Thymus (tissue), 11 donors: ENCODE results near the gene LRP4. TPM values are rescaled to one million over a fixed set of nuclear protein-coding genes. Genes with fewer than 3 reads are reported as not detected.
"Not testable (repeated sequence)": the region's sequence is repeated elsewhere in the genome, so short reads cannot be mapped to it uniquely, and the experiment has no call there.

Experiments used
- DNase-seq, 9 donors: peaks; one replicate each; pipeline ENCODE4 v3.0.0-alpha.2; 2013; ENCODE audit warnings: low spot score in 9 of 9, low read depth in 6 of 9, missing footprints in 1 of 9
- H3K27ac ChIP-seq, 2 donors: one replicate each; pipeline ENCODE4 v1.5.1; 2013; ENCODE audit warnings: control low read depth in 1 of 2, low read depth in 1 of 2, low read length in 1 of 2, mild to moderate bottlenecking in 1 of 2, moderate library complexity in 1 of 2
- H3K27me3 ChIP-seq, 2 donors: one replicate each; pipeline ENCODE4 v1.5.1; 2013; ENCODE audit warnings: low read length in 1 of 2; ENCODE audit not compliant: control insufficient read depth in 2 of 2, insufficient read depth in 1 of 2
- H3K36me3 ChIP-seq, 2 donors: one replicate each; pipeline ENCODE4 v1.5.1; 2013; ENCODE audit warnings: low read length in 1 of 2, mild to moderate bottlenecking in 1 of 2, moderate library complexity in 1 of 2; ENCODE audit not compliant: control insufficient read depth in 2 of 2, insufficient read depth in 2 of 2
- H3K4me1 ChIP-seq, 2 donors: one replicate each; pipeline ENCODE4 v1.5.1; 2013; ENCODE audit warnings: low read length in 2 of 2; ENCODE audit not compliant: control insufficient read depth in 2 of 2, insufficient read depth in 2 of 2
- H3K4me3 ChIP-seq, 2 donors: one replicate each; pipeline ENCODE4 v1.5.1; 2013; ENCODE audit warnings: low read length in 2 of 2, control low read depth in 1 of 2, mild to moderate bottlenecking in 1 of 2
- H3K9me3 ChIP-seq, 2 donors: one replicate each; pipeline ENCODE4 v1.5.1; 2013; ENCODE audit warnings: low read length in 1 of 2, mild to moderate bottlenecking in 1 of 2; ENCODE audit not compliant: control insufficient read depth in 2 of 2, insufficient read depth in 1 of 2
- WGBS: extraction: QIAGEN DNeasy Blood & Tissue Kit; methylation state at CpG from one replicate; pipeline ENCODE4 v1.1.7; 2013; 5-methylcytosine and 5-hydroxymethylcytosine counted together
- polyA plus RNA-seq: library from polyadenylated mRNA; stranded (reverse); fragments of 200-250 nt; gene quantifications from one replicate; pipeline ENCODE4 v1.2.3, GENCODE V29; 2013
- total RNA-seq: library from RNA; stranded (reverse); fragments of 120-200 nt; gene quantifications from one replicate; pipeline ENCODE4 v1.2.4, GENCODE V29; 2013
- donor health status: healthy.

The LRP4 gene
- total and polyA plus RNA-seq, 2 donors, result 1.8 to 5.2 TPM

DNA sequence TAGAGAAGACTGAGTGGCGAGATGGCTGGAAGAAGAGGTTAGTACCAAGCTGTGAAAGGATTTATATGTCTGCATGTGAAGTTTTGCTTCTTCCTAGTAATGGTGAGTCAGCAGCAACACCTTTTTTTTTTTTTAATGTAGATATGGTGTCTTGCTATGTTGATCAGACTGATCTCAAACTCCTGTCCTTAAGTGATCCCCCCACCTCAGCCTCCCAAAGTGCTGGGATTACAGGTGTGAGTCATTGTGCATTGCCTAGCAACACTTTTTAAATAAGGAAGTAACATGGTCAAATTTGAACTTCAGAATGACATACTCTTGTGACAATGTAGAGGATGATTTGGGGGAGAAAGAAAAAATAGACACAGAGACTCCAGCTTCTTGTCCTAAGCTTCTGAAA lies 11.7 kb upstream of the LRP4 start:
- DNase-seq, result no peak
- Histone ChIP-seq H3K9me3 (no peaks in the 10 kb centered on the region), H3K36me3 (no peaks in the 10 kb centered on the region), H3K27ac (no peak overlapping the region), H3K27me3 (no peaks in the 10 kb centered on the region), H3K4me1 (no peaks in the 10 kb centered on the region), H3K4me3 (no peak overlapping the region)
- WGBS, result 90% methylated on average over 1 of the region's 1 CpG

DNA sequence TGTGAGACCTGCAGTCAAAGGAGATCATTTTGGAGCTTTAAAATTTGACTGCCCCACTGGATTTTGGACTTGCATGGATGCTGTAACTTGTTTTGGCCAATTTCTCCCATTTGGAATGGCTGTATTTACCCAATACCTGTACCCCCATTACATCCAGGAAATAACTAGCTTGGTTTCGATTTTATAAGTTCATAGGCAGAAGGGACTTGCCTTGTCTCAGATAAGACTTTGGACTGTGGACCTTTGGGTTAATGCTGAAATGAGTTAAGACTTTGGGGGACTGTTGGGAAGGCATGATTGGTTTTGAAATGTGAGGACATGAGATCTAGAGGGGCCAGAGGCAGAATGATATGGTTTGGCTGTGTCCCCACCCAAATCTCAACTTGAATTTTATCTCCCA lies 10.4 kb upstream of the LRP4 start:
- H3K9me3 ChIP-seq, H3K4me3 ChIP-seq, DNase-seq, H3K27ac ChIP-seq, H3K4me1 ChIP-seq, H3K27me3 ChIP-seq, H3K36me3 ChIP-seq: not testable (repeated sequence)
- 92% methylated on average over 1 of the region's 1 CpG for WGBS

- H3K9me3 ChIP-seq, H3K27me3 ChIP-seq, H3K36me3 ChIP-seq, H3K4me1 ChIP-seq, H3K27ac ChIP-seq, DNase-seq, H3K4me3 ChIP-seq: not testable (repeated sequence)
- WGBS, result 89% methylated on average over 4 of the region's 4 CpGs
Observed at GRCh38 chr11:46927928-46928327, 9.6 kb upstream of the LRP4 start.

DNA sequence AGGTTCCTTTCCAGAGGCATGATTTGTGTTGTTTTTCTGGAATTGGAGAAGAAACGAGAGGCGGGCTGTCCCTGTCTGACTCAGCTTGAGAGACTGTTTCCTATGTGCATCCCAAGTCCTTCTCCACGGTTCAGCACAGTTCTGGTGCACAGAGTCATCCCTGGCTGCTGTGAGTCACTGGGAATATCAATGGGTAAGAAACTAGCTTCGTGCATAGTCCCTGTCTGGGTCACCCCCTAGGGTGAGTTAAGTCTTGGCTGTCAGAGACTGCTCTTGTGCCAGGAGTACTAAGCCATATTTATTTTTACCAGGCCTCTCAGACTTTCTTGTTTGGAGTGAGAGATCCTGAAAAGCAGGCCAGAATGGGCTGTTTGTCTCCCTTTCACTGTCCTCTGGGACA lies 2.4 kb upstream of the LRP4 start:
- DNase-seq, result no peak
- WGBS, result 91% methylated on average over 4 of the region's 4 CpGs
- no peak overlapping the region for H3K27ac ChIP-seq
- peaks cover 0 to 3% of the 10 kb centered on the region in 2 donors for H3K9me3 ChIP-seq
- no peaks in the 10 kb centered on the region for H3K36me3 ChIP-seq
- H3K4me3 ChIP-seq, result no peak overlapping the region
- H3K27me3 ChIP-seq, result peaks cover 39% of the 10 kb centered on the region in 2 donors
- peaks cover 8 to 27% of the 10 kb centered on the region in 2 donors for H3K4me1 ChIP-seq

- no peak for DNase-seq
- Histone ChIP-seq H3K9me3 (peaks cover 0 to 3% of the 10 kb centered on the region in 2 donors), H3K36me3 (no peaks in the 10 kb centered on the region), H3K27ac (no peak overlapping the region), H3K4me3 (peak overlapping the region in 1 of 2 donors; percentile 60), H3K4me1 (peaks cover 8 to 32% of the 10 kb centered on the region in 2 donors), H3K27me3 (peaks cover 50 to 57% of the 10 kb centered on the region in 2 donors)
- WGBS, result 28% methylated on average over 17 of the region's 17 CpGs
Observed at GRCh38 chr11:46918788-46919513, 601 bp upstream of the LRP4 start.

DNA sequence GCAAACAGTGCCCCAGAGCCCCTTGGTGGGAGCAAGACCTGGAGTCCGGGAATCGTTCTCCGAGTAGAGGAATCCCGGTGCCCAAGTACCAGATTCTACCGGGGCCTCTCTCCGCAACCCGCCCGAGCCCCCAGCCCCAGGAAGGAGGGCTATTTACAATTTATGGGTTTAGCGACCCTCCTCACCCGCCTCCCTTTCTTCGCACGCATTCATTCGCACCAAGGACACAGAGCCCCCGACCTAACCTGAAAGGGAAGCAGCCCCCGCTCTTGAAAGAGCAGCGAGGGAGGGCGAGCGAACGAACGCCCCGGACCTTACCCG lies 628 bp downstream of the LRP4 start:
- Histone ChIP-seq H3K36me3 (no peaks in the 10 kb centered on the region), H3K4me3 (peak overlapping the region; percentile 23 to 60), H3K9me3 (peaks cover 0 to 3% of the 10 kb centered on the region in 2 donors), H3K27ac (peak overlapping the region in 1 of 2 donors; percentile 31), H3K4me1 (peaks cover 8 to 40% of the 10 kb centered on the region in 2 donors), H3K27me3 (peaks cover 54 to 69% of the 10 kb centered on the region in 2 donors)
- DNase-seq, result no peak
- WGBS, result 4% methylated on average over 22 of the region's 22 CpGs

DNA sequence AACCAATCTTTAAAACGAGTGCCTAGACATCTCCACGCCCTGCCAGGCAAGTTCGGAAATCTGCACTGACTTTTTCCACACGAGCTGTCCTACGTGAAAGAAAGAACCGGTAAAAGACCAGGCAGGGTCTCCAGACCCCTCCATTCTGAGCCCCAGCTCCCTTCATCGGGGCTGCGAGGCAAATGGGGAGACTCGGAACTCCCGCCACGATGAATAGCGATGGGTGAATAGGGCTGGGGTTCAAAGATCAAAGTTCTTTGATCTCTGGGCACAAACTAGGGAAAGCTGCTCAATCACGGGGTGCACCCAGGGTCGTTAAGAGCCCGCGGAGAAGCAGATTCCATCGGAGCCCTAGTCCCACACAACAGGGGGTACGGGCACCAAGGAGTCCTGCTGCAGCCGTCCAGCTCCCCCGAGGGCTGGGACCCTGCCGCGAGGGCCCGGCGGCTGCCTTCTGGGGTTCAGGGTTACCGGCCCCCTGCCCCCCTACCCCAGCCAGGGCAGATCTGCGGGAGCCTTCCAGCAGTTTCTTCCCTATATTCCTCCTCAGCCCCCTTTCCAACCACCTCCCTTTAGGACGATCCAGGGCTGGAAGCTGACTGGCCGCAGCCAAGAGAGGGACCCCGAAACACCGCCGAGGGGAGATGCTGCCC lies 1.1 kb downstream of the LRP4 start:
- peaks cover 54 to 74% of the 10 kb centered on the region in 2 donors for H3K27me3 ChIP-seq
- peak overlapping the region; percentile 23 to 60 for H3K4me3 ChIP-seq
- H3K36me3 ChIP-seq, result no peaks in the 10 kb centered on the region
- peak overlapping the region; percentile 40 to 41 for H3K27ac ChIP-seq
- no peak for DNase-seq
- peaks cover 8 to 45% of the 10 kb centered on the region in 2 donors for H3K4me1 ChIP-seq
- H3K9me3 ChIP-seq, result peaks cover 0 to 3% of the 10 kb centered on the region in 2 donors
- WGBS, result 2% methylated on average over 31 of the region's 31 CpGs

GRCh38 chr11:46916286-46917108 lies 1.9 kb downstream of the LRP4 start:
- peaks cover 8 to 45% of the 10 kb centered on the region in 2 donors for H3K4me1 ChIP-seq
- peak in 1 of 9 donors; percentile 43 for DNase-seq
- H3K27me3 ChIP-seq, result peaks cover 54 to 80% of the 10 kb centered on the region in 2 donors
- H3K36me3 ChIP-seq, result no peaks in the 10 kb centered on the region
- peak overlapping the region; percentile 23 to 60 for H3K4me3 ChIP-seq
- 8% methylated on average over 24 of the region's 24 CpGs for WGBS
- peak overlapping the region in 1 of 2 donors; percentile 60 for H3K27ac ChIP-seq
- peaks cover 0 to 3% of the 10 kb centered on the region in 2 donors for H3K9me3 ChIP-seq

- peaks cover 8 to 45% of the 10 kb centered on the region in 2 donors for H3K4me1 ChIP-seq
- H3K27ac ChIP-seq, result peak overlapping the region in 1 of 2 donors; percentile 27
- 64% methylated on average over 7 of the region's 7 CpGs for whole genome bisulfite sequencing
- peaks cover 53 to 80% of the 10 kb centered on the region in 2 donors for H3K27me3 ChIP-seq
- H3K9me3 ChIP-seq, result peaks cover 0 to 3% of the 10 kb centered on the region in 2 donors
- H3K4me3 ChIP-seq, result no peak overlapping the region
- H3K36me3 ChIP-seq, result no peaks in the 10 kb centered on the region
- DNase-seq, result no peak
Observed at GRCh38 chr11:46914910-46915309, 3.4 kb downstream of the LRP4 start.
